Epithelial cell of esophagus (primary cell): ENCODE results near the gene NPEPL1.
"Not testable (repeated sequence)": the region's sequence is repeated elsewhere in the genome, so short reads cannot be mapped to it uniquely, and the experiment has no call there.

ENCODE experiments used
- DNase-seq: peaks from one replicate; pipeline ENCODE4 v3.0.0; 2010; ENCODE audit warnings: low read depth
- H3K4me3 ChIP-seq: 2 replicates; pipeline ENCODE4 v1.5.1; 2011; ENCODE audit warnings: mild to moderate bottlenecking, low read length, control low read depth
- CTCF ChIP-seq: IDR thresholded peaks from 2 replicates; pipeline ENCODE4 v1.5.1; 2011; ENCODE audit warnings: low read depth, mild to moderate bottlenecking, low read length, control low read depth, inconsistent platforms; ENCODE audit not compliant: insufficient read depth; ENCODE audit errors: missing control alignments

The NPEPL1 gene

GRCh38 chr20:58719258-58719657 lies 26.7 kb downstream of the NPEPL1 start:
- H3K4me3 ChIP-seq: no peak overlapping the region
- no peak for DNase-seq
- no peak for TF ChIP-seq CTCF

GRCh38 chr20:58719971-58720371 lies 27.4 kb downstream of the NPEPL1 start:
- no peak for TF ChIP-seq CTCF
- H3K4me3 ChIP-seq: no peak overlapping the region
- DNase-seq: no peak

- no peak overlapping the region for H3K4me3 ChIP-seq
- DNase-seq: no peak
- TF ChIP-seq CTCF: no peak
These were observed 28.3 kb downstream of the NPEPL1 start for GRCh38 chr20:58720890-58721289.

- H3K4me3 ChIP-seq: no peak overlapping the region
- no peak for TF ChIP-seq CTCF
- no peak for DNase-seq
These were observed 29.6 kb downstream of the NPEPL1 start for GRCh38 chr20:58721951-58722778.

- H3K4me3 ChIP-seq: no peak overlapping the region
- DNase-seq: no peak
- TF ChIP-seq CTCF: no peak
These were observed 30.5 kb downstream of the NPEPL1 start for GRCh38 chr20:58722877-58723627.

- H3K4me3 ChIP-seq: no peak overlapping the region
- TF ChIP-seq CTCF: no peak
- no peak for DNase-seq
These were observed 31.0 kb downstream of the NPEPL1 start for GRCh38 chr20:58723628-58723984.

GRCh38 chr20:58726156-58726555 lies 33.6 kb downstream of the NPEPL1 start:
- H3K4me3 ChIP-seq, DNase-seq: not testable (repeated sequence)
